Neuron (in vitro differentiated cells): ENCODE results near the gene CACNB4.
"Not testable (repeated sequence)": the region's sequence is repeated elsewhere in the genome, so short reads cannot be mapped to it uniquely, and the experiment has no call there.

ENCODE experiments used
- H2AFZ ChIP-seq: one replicate; pipeline ENCODE4 v1.6.1; 2013; ENCODE audit warnings: low read depth, mild to moderate bottlenecking, inconsistent platforms, low read length, moderate library complexity
- H3K27me3 ChIP-seq: one replicate; pipeline ENCODE4 v1.6.1; 2013; ENCODE audit warnings: low read length; ENCODE audit not compliant: insufficient read depth
- H3K36me3 ChIP-seq: one replicate; pipeline ENCODE4 v1.6.1; 2013; ENCODE audit warnings: low read length; ENCODE audit not compliant: insufficient read depth
- H3K4me1 ChIP-seq: one replicate; pipeline ENCODE4 v1.6.1; 2013; ENCODE audit warnings: low read length; ENCODE audit not compliant: insufficient read depth
- H3K4me3 ChIP-seq: 2 replicates; pipeline ENCODE4 v1.5.1; 2013; ENCODE audit warnings: mild to moderate bottlenecking, low read length, moderate library complexity
- H3K9me3 ChIP-seq: one replicate; pipeline ENCODE4 v1.6.1; 2013; ENCODE audit warnings: low read length

The CACNB4 gene

GRCh38 chr2:152098496-152099366, at the start of gene CACNB4:
TSS of gene CACNB4 (minus strand) at chr2:152099044.
- Histone ChIP-seq H3K36me3 (no peaks in the 10 kb centered on the region), H3K4me3 (peak within 1 kb of the TSS; percentile 87), H2AFZ (peak within 1 kb of the TSS; percentile 99), H3K27me3 (peaks cover 4% of the 10 kb centered on the region), H3K4me1 (peaks cover 23% of the 10 kb centered on the region), H3K9me3 (no peaks in the 10 kb centered on the region)

- Histone ChIP-seq H3K4me3 (no peak overlapping the region), H2AFZ (no peak overlapping the region), H3K4me1 (no peaks in the 10 kb centered on the region), H3K9me3 (peaks cover 1% of the 10 kb centered on the region), H3K36me3 (peaks cover 9% of the 10 kb centered on the region), H3K27me3 (no peaks in the 10 kb centered on the region)
Measured at GRCh38 chr2:152134488-152135280, 35.8 kb upstream of the CACNB4 start.

GRCh38 chr2:152132306-152132705, 33.5 kb upstream of the CACNB4 start:
- no peaks in the 10 kb centered on the region for H3K4me1 ChIP-seq
- H3K36me3 ChIP-seq: peaks cover 11% of the 10 kb centered on the region
- no peak overlapping the region for H3K4me3 ChIP-seq
- H2AFZ ChIP-seq: no peak overlapping the region
- H3K9me3 ChIP-seq: no peaks in the 10 kb centered on the region
- no peaks in the 10 kb centered on the region for H3K27me3 ChIP-seq

- peaks cover 12% of the 10 kb centered on the region for H3K36me3 ChIP-seq
- H3K4me3 ChIP-seq: no peak overlapping the region
- no peak overlapping the region for H2AFZ ChIP-seq
Measured at GRCh38 chr2:152127628-152128027, 28.8 kb upstream of the CACNB4 start.

GRCh38 chr2:152126664-152127063, 27.8 kb upstream of the CACNB4 start:
- peaks cover 14% of the 10 kb centered on the region for H3K36me3 ChIP-seq
- H3K4me3 ChIP-seq: no peak overlapping the region
- H3K9me3 ChIP-seq: no peaks in the 10 kb centered on the region
- no peak overlapping the region for H2AFZ ChIP-seq
- H3K4me1 ChIP-seq: peaks cover 5% of the 10 kb centered on the region
- H3K27me3 ChIP-seq: no peaks in the 10 kb centered on the region

More at GRCh38 chr2:152127628-152128027, 28.8 kb upstream of the CACNB4 start:
- H3K4me1 ChIP-seq: peaks cover 5% of the 10 kb centered on the region
- no peaks in the 10 kb centered on the region for H3K9me3 ChIP-seq
- H3K27me3 ChIP-seq: no peaks in the 10 kb centered on the region

GRCh38 chr2:152122161-152122560, 23.3 kb upstream of the CACNB4 start:
- Histone ChIP-seq H3K36me3 (peaks cover 10% of the 10 kb centered on the region), H3K4me1 (peaks cover 5% of the 10 kb centered on the region), H3K4me3 (no peak overlapping the region), H3K9me3 (no peaks in the 10 kb centered on the region), H2AFZ (no peak overlapping the region), H3K27me3 (no peaks in the 10 kb centered on the region)

GRCh38 chr2:152120430-152120829, 21.6 kb upstream of the CACNB4 start:
- H3K36me3 ChIP-seq: peaks cover 10% of the 10 kb centered on the region
- H3K4me3 ChIP-seq: no peak overlapping the region
- H3K27me3 ChIP-seq: no peaks in the 10 kb centered on the region
- H3K4me1 ChIP-seq: peaks cover 5% of the 10 kb centered on the region
- H2AFZ ChIP-seq: no peak overlapping the region
- no peaks in the 10 kb centered on the region for H3K9me3 ChIP-seq

GRCh38 chr2:152115952-152116351, 17.1 kb upstream of the CACNB4 start:
- no peak overlapping the region for H2AFZ ChIP-seq
- H3K36me3 ChIP-seq: peaks cover 5% of the 10 kb centered on the region
- H3K4me3 ChIP-seq: no peak overlapping the region
- H3K27me3 ChIP-seq: no peaks in the 10 kb centered on the region
- H3K9me3 ChIP-seq: no peaks in the 10 kb centered on the region
- H3K4me1 ChIP-seq: no peaks in the 10 kb centered on the region

GRCh38 chr2:152114366-152114765, 15.5 kb upstream of the CACNB4 start:
- H3K9me3 ChIP-seq: no peaks in the 10 kb centered on the region
- H3K4me1 ChIP-seq: no peaks in the 10 kb centered on the region
- no peak overlapping the region for H2AFZ ChIP-seq
- H3K36me3 ChIP-seq: no peaks in the 10 kb centered on the region
- H3K4me3 ChIP-seq: no peak overlapping the region
- no peaks in the 10 kb centered on the region for H3K27me3 ChIP-seq

- H2AFZ ChIP-seq, H3K4me3 ChIP-seq, H3K4me1 ChIP-seq, H3K36me3 ChIP-seq, H3K9me3 ChIP-seq, H3K27me3 ChIP-seq: not testable (repeated sequence)
Measured at GRCh38 chr2:152107140-152107539, 8.3 kb upstream of the CACNB4 start.

- no peak overlapping the region for H2AFZ ChIP-seq
- H3K4me1 ChIP-seq: no peaks in the 10 kb centered on the region
- H3K9me3 ChIP-seq: no peaks in the 10 kb centered on the region
- H3K36me3 ChIP-seq: no peaks in the 10 kb centered on the region
- H3K27me3 ChIP-seq: no peaks in the 10 kb centered on the region
- no peak overlapping the region for H3K4me3 ChIP-seq
Measured at GRCh38 chr2:152106464-152106863, 7.6 kb upstream of the CACNB4 start.

- peaks cover 11% of the 10 kb centered on the region for H3K4me1 ChIP-seq
- no peak overlapping the region for H2AFZ ChIP-seq
- no peaks in the 10 kb centered on the region for H3K36me3 ChIP-seq
- H3K9me3 ChIP-seq: no peaks in the 10 kb centered on the region
- H3K4me3 ChIP-seq: no peak overlapping the region
- peaks cover 4% of the 10 kb centered on the region for H3K27me3 ChIP-seq
Measured at GRCh38 chr2:152103271-152103670, 4.4 kb upstream of the CACNB4 start.

- Histone ChIP-seq H3K9me3 (no peaks in the 10 kb centered on the region), H3K36me3 (no peaks in the 10 kb centered on the region), H2AFZ (no peak overlapping the region), H3K4me1 (peaks cover 23% of the 10 kb centered on the region), H3K4me3 (no peak overlapping the region), H3K27me3 (peaks cover 4% of the 10 kb centered on the region)
Measured at GRCh38 chr2:152100961-152101360, 2.1 kb upstream of the CACNB4 start.
